ENCODE results near the gene NUDT11.

Gene NUDT11

DNA sequence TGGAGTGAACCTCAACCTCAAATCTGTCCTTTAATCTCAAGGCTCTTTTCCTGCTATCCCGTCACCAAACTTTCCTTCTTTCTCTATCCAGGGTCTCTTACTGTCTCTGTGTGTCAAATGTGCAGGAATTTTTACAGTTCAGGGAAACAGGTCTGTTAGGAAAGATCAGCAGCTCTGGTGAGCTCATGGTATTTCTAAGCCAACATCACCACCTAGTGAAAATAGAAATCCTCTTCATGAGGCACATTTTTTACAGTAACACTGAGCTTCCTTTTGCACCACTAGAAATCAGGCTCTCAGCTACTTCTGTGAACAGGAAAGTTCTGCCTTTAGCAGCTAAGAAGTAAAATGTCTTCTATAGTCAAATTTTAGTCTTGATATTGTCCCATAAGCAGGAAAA lies 39.6 kb downstream of the NUDT11 start:
- H3K36me3 ChIP-seq (ENCODE audit: insufficient read depth, low read length) = no peaks in the 10 kb centered on the region
- peaks cover 3% of the 10 kb centered on the region for H3K4me1 ChIP-seq (ENCODE audit: insufficient read depth, low read length)
- no peaks in the 10 kb centered on the region for H3K9me3 ChIP-seq (ENCODE audit: low read length)
- H3K27me3 ChIP-seq (ENCODE audit: insufficient read depth, low read length) = no peaks in the 10 kb centered on the region
- H3K4me3 ChIP-seq (ENCODE audit: low read length) = no peak overlapping the region
- H2AFZ ChIP-seq (ENCODE audit: low read depth, low read length) = no peak overlapping the region

DNA sequence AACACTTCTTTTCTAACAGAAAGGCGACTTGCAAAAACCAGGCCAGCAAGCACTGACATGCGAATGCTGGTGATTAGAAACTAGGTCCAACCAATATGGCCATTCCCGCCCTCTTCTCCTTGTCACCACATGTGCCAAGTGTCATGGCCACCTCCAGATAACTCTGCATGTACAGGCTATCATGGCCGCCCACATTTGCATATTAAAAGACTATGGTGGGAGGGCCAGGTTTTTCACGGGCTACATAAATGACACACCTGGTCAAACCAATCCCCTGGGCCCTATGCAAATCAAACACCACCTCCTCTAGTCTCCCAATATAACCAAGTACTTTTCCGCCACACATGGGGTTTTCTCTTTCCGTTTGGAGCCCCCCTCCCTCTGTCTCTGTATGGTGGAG lies 40.1 kb downstream of the NUDT11 start:
- H3K4me3 ChIP-seq (ENCODE audit: low read length) = no peak overlapping the region
- H3K36me3 ChIP-seq (ENCODE audit: insufficient read depth, low read length) = no peaks in the 10 kb centered on the region
- peaks cover 1% of the 10 kb centered on the region for H3K4me1 ChIP-seq (ENCODE audit: insufficient read depth, low read length)
- no peaks in the 10 kb centered on the region for H3K27me3 ChIP-seq (ENCODE audit: insufficient read depth, low read length)
- H2AFZ ChIP-seq (ENCODE audit: low read depth, low read length) = no peak overlapping the region
- no peaks in the 10 kb centered on the region for H3K9me3 ChIP-seq (ENCODE audit: low read length)

GRCh38 chrX:51440365-51440764 lies 56.0 kb downstream of the NUDT11 start:
- H3K9me3 ChIP-seq (ENCODE audit: low read length) = no peaks in the 10 kb centered on the region
- H2AFZ ChIP-seq (ENCODE audit: low read depth, low read length) = no peak overlapping the region
- no peaks in the 10 kb centered on the region for H3K4me1 ChIP-seq (ENCODE audit: insufficient read depth, low read length)
- no peaks in the 10 kb centered on the region for H3K36me3 ChIP-seq (ENCODE audit: insufficient read depth, low read length)
- H3K4me3 ChIP-seq (ENCODE audit: low read length) = no peak overlapping the region
- H3K27me3 ChIP-seq (ENCODE audit: insufficient read depth, low read length) = peaks cover 2% of the 10 kb centered on the region
